HepG2 (cell line): ENCODE measurements around the gene SLC39A1. TPM values are rescaled to one million over a fixed set of nuclear protein-coding genes. Genes with fewer than 3 reads are reported as not detected.

ENCODE experiments used
- DPF2 ChIP-seq: sonication (generic); formaldehyde crosslinking; IDR thresholded peaks from 2 replicates; pipeline ENCODE4 v1.4.0; 2020; ENCODE audit warnings: mild to moderate bottlenecking, low read depth, missing genetic modification reagents, borderline replicate concordance
- E2F1 ChIP-seq: sonication (generic); formaldehyde crosslinking; IDR thresholded peaks from 2 replicates; pipeline ENCODE4 v1.5.0; 2020; ENCODE audit warnings: missing genetic modification reagents
- KLF6 ChIP-seq: IDR thresholded peaks from 2 replicates; pipeline ENCODE4 v1.8.0; 2016; ENCODE audit warnings: missing biosample characterization, missing genetic modification reagents
- POLR2G ChIP-seq: fragments of 200-400 bp; formaldehyde crosslinking; IDR thresholded peaks from 2 replicates; pipeline ENCODE4 v1.6.1; 2018; ENCODE audit warnings: mild to moderate bottlenecking, low read depth, low read length, moderate library complexity
- RXRB ChIP-seq: IDR thresholded peaks from 2 replicates; pipeline ENCODE4 v1.6.1; 2016; ENCODE audit warnings: borderline replicate concordance, missing genetic modification reagents, missing compliant biosample characterization
- SNAPC4 ChIP-seq: sonication (generic); formaldehyde crosslinking; IDR thresholded peaks from 2 replicates; pipeline ENCODE4 v1.4.0; 2020; ENCODE audit warnings: mild to moderate bottlenecking, missing genetic modification reagents
- SRSF1 ChIP-seq: fragments of 200-400 bp; formaldehyde crosslinking; optimal IDR thresholded peaks from 2 replicates; pipeline ENCODE3; 2017; ENCODE audit warnings: mild to moderate bottlenecking, low read depth, low read length, moderate library complexity
- ZFP62 ChIP-seq: sonication (generic); formaldehyde crosslinking; IDR thresholded peaks from 2 replicates; pipeline ENCODE4 v1.4.0; 2020; ENCODE audit warnings: missing genetic modification reagents
- polyA plus RNA-seq, 8 experiments: library from polyadenylated mRNA; depleted of rRNA in 3 of 8; stranded (reverse) in 7 of 8; unstranded in 1 of 8; fragments of >200 nt; fragmentation: Illumina TruSeq in 4 of 8; extraction: Trizol in 4 of 8; gene quantifications; 2 replicates each; pipeline versions ENCODE4 v1.2.1 to v1.2.3, GENCODE V29; 2011 to 2016; ENCODE audit warnings: low read depth in 4 of 8, missing spikeins in 1 of 8, mixed read lengths in 1 of 8; ENCODE audit not compliant: insufficient read depth in 1 of 8
- total RNA-seq, 5 experiments: library from RNA; depleted of rRNA; stranded (reverse); fragments of >200 nt; fragmentation: Illumina TruSeq; extraction: Trizol; gene quantifications; 2 replicates each; pipeline ENCODE4 v1.2.3, GENCODE V29; 2016; ENCODE audit warnings: low read depth in 1 of 5
- TF ChIP-seq, protein P1 (sequence below): sonication (generic); formaldehyde crosslinking; IDR thresholded peaks from 2 replicates; pipeline ENCODE4 v1.4.0; 2020; ENCODE audit warnings: mild to moderate bottlenecking, missing genetic modification reagents, borderline replicate concordance
- TF ChIP-seq, protein P2 (sequence below): sonication (generic); formaldehyde crosslinking; IDR thresholded peaks from 2 replicates; pipeline ENCODE4 v1.4.0; 2020; ENCODE audit warnings: missing genetic modification reagents

The SLC39A1 gene
- total and polyA plus RNA-seq, 2 of the 13 experiments (the other 11 are each of a cell fraction or from before 2014, with no cell fraction given), result 71.2 to 78.4 TPM

DNA sequence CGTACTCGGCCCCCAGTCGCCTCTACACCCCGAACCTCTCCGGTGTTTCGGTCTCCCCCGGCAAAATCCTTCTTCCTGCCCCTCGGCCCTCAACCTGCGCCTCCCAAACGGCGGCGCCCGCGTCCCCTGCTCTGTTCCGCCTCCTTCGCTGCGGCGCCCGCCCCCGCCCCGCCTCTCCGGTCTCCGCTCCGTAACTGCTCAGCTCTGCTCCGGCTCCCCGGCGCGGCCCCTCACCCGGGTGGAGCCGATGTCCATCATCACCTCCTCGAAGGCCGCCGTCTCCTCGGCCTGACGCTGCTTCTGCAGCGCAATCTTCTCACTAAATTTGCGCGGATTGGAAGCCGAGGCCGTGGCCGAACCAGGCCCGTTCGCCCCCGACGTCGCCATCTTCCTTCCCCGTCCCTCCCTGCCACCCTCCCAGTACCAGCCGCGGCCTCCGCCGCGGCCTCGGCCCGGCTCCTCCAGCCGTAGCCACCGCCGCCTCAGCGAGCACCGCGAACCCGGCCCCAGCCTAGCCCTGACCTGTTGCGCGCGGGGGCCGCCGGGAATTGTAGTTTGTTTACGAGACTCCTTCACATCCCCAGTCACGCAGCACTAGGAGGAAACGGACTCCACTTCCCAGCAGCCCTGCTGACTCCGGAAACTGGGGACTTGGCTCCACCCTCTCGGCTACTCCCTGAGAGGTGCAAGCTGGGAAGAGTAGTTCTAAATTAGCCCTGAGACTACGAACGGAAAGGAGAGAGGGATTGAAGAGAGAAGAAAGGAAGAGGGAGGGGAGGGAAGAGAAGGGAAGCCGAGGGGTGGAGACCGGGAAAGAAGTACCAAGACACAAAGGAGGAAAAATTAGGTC, 5.0 kb downstream of the SLC39A1 start, which contains the start of gene CRTC2 (continued):
- TF ChIP-seq, protein P1, sequence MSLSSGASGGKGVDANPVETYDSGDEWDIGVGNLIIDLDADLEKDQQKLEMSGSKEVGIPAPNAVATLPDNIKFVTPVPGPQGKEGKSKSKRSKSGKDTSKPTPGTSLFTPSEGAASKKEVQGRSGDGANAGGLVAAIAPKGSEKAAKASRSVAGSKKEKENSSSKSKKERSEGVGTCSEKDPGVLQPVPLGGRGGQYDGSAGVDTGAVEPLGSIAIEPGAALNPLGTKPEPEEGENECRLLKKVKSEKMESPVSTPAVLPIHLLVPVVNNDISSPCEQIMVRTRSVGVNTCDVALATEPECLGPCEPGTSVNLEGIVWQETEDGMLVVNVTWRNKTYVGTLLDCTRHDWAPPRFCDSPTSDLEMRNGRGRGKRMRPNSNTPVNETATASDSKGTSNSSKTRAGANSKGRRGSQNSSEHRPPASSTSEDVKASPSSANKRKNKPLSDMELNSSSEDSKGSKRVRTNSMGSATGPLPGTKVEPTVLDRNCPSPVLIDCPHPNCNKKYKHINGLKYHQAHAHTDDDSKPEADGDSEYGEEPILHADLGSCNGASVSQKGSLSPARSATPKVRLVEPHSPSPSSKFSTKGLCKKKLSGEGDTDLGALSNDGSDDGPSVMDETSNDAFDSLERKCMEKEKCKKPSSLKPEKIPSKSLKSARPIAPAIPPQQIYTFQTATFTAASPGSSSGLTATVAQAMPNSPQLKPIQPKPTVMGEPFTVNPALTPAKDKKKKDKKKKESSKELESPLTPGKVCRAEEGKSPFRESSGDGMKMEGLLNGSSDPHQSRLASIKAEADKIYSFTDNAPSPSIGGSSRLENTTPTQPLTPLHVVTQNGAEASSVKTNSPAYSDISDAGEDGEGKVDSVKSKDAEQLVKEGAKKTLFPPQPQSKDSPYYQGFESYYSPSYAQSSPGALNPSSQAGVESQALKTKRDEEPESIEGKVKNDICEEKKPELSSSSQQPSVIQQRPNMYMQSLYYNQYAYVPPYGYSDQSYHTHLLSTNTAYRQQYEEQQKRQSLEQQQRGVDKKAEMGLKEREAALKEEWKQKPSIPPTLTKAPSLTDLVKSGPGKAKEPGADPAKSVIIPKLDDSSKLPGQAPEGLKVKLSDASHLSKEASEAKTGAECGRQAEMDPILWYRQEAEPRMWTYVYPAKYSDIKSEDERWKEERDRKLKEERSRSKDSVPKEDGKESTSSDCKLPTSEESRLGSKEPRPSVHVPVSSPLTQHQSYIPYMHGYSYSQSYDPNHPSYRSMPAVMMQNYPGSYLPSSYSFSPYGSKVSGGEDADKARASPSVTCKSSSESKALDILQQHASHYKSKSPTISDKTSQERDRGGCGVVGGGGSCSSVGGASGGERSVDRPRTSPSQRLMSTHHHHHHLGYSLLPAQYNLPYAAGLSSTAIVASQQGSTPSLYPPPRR (CRISPR knock-in tag), result 0 out of 2 replicates have a peak, but pooled peaks have one; percentile 29
- TF ChIP-seq POLR2G (peak; percentile 86), SRSF1 (peak; percentile 44), SNAPC4 (CRISPR knock-in tag) (0 out of 2 replicates have a peak, but pooled peaks have one; percentile 28), DPF2 (CRISPR knock-in tag) (no peak), ZFP62 (CRISPR knock-in tag) (peak; percentile 87; the same call in 1 of the 2 replicates), E2F1 (CRISPR knock-in tag) (peak; percentile 52; the same call in 1 of the 2 replicates), KLF6 (CRISPR knock-in tag) (peak; percentile 64; the same call in 1 of the 2 replicates), RXRB (CRISPR knock-in tag) (peak; percentile 39; the same call in 1 of the 2 replicates)
- TF ChIP-seq, protein P2, sequence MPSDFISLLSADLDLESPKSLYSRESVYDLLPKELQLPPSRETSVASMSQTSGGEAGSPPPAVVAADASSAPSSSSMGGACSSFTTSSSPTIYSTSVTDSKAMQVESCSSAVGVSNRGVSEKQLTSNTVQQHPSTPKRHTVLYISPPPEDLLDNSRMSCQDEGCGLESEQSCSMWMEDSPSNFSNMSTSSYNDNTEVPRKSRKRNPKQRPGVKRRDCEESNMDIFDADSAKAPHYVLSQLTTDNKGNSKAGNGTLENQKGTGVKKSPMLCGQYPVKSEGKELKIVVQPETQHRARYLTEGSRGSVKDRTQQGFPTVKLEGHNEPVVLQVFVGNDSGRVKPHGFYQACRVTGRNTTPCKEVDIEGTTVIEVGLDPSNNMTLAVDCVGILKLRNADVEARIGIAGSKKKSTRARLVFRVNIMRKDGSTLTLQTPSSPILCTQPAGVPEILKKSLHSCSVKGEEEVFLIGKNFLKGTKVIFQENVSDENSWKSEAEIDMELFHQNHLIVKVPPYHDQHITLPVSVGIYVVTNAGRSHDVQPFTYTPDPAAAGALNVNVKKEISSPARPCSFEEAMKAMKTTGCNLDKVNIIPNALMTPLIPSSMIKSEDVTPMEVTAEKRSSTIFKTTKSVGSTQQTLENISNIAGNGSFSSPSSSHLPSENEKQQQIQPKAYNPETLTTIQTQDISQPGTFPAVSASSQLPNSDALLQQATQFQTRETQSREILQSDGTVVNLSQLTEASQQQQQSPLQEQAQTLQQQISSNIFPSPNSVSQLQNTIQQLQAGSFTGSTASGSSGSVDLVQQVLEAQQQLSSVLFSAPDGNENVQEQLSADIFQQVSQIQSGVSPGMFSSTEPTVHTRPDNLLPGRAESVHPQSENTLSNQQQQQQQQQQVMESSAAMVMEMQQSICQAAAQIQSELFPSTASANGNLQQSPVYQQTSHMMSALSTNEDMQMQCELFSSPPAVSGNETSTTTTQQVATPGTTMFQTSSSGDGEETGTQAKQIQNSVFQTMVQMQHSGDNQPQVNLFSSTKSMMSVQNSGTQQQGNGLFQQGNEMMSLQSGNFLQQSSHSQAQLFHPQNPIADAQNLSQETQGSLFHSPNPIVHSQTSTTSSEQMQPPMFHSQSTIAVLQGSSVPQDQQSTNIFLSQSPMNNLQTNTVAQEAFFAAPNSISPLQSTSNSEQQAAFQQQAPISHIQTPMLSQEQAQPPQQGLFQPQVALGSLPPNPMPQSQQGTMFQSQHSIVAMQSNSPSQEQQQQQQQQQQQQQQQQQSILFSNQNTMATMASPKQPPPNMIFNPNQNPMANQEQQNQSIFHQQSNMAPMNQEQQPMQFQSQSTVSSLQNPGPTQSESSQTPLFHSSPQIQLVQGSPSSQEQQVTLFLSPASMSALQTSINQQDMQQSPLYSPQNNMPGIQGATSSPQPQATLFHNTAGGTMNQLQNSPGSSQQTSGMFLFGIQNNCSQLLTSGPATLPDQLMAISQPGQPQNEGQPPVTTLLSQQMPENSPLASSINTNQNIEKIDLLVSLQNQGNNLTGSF (CRISPR knock-in tag), result peak; percentile 44; the same call in 1 of the 2 replicates
